KMS-11 (cell line): ENCODE data around the gene KCNA3.
"Not testable (repeated sequence)": the region's sequence is repeated elsewhere in the genome, so short reads cannot be mapped to it uniquely, and the experiment has no call there.

Experiments used
- H2AFZ ChIP-seq: fragments of 200-600 bp; sonication (generic); 2 replicates; pipeline ENCODE4 v1.6.1; 2016; ENCODE audit warnings: antibody characterized with exemption, mixed run types, low read depth
- H3K27ac ChIP-seq: fragments of 200-600 bp; sonication (generic); 2 replicates; pipeline ENCODE4 v1.6.1; 2016; ENCODE audit warnings: mild to moderate bottlenecking, mixed run types
- H3K27me3 ChIP-seq: fragments of 200-600 bp; sonication (generic); 2 replicates; pipeline ENCODE4 v1.6.1; 2017; ENCODE audit warnings: mild to moderate bottlenecking, low read depth, mixed run types, moderate library complexity; ENCODE audit not compliant: insufficient read depth
- H3K36me3 ChIP-seq: fragments of 200-600 bp; sonication (generic); 2 replicates; pipeline ENCODE4 v1.6.1; 2017; ENCODE audit warnings: mild to moderate bottlenecking, mixed run types; ENCODE audit not compliant: insufficient read depth
- H3K4me1 ChIP-seq: fragments of 200-600 bp; sonication (generic); 2 replicates; pipeline ENCODE4 v1.6.1; 2016; ENCODE audit warnings: mild to moderate bottlenecking, low read depth, mixed run types; ENCODE audit not compliant: poor library complexity, severe bottlenecking
- H3K4me2 ChIP-seq: fragments of 200-600 bp; sonication (generic); 2 replicates; pipeline ENCODE4 v1.7.0; 2016; ENCODE audit warnings: mild to moderate bottlenecking, mixed run types
- H3K4me3 ChIP-seq: fragments of 200-600 bp; sonication (generic); IDR thresholded peaks from 2 replicates; pipeline ENCODE4 v1.6.1; 2017; ENCODE audit warnings: low read depth, low read length, mixed read lengths; ENCODE audit not compliant: insufficient read depth
- H3K79me2 ChIP-seq: fragments of 200-600 bp; sonication (generic); 2 replicates; pipeline ENCODE4 v1.6.1; 2016; ENCODE audit warnings: low read depth, mixed run types; ENCODE audit not compliant: insufficient read depth
- H3K9ac ChIP-seq: fragments of 200-600 bp; sonication (generic); 2 replicates; pipeline ENCODE4 v1.6.1; 2016; ENCODE audit warnings: mild to moderate bottlenecking, mixed run types
- H4K20me1 ChIP-seq: fragments of 200-600 bp; sonication (generic); 2 replicates; pipeline ENCODE4 v1.6.1; 2016; ENCODE audit warnings: mild to moderate bottlenecking, mixed run types; ENCODE audit not compliant: insufficient read depth
- TF ChIP-seq, protein P1 (sequence below): fragments of 200-600 bp; sonication (generic); conservative IDR thresholded peaks from 2 replicates; pipeline ENCODE4 v1.6.1; 2017; ENCODE audit warnings: low read depth, mild to moderate bottlenecking, antibody characterized with exemption, low read length, moderate library complexity, mixed read lengths

Gene KCNA3

DNA sequence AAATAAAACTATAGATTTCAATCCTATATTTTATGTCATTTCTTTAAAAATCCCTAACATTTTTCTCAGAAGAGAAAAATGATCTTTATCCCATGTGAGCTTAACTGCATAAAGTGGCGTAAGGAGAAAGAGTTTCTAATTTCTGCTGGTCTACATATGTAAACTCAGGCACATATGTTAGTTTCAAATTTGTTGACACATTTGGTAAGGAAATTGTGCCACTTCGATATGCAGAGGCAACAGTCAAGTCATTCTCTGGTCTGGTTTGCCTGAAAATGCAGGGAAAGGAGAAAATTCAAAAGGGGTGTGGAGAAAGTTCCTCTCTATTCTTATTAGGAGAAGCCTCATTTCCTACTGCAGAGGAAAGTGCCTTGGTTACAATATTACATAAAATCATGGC is 11.5 kb downstream of the KCNA3 start:
- H3K4me2 ChIP-seq: no peak overlapping the region
- H3K4me1 ChIP-seq: no peaks in the 10 kb centered on the region
- no peaks in the 10 kb centered on the region for H3K79me2 ChIP-seq
- no peak overlapping the region for H3K27ac ChIP-seq
- H4K20me1 ChIP-seq: no peaks in the 10 kb centered on the region
- H3K27me3 ChIP-seq: no peaks in the 10 kb centered on the region
- H3K4me3 ChIP-seq: no peak overlapping the region
- TF ChIP-seq, protein P1, sequence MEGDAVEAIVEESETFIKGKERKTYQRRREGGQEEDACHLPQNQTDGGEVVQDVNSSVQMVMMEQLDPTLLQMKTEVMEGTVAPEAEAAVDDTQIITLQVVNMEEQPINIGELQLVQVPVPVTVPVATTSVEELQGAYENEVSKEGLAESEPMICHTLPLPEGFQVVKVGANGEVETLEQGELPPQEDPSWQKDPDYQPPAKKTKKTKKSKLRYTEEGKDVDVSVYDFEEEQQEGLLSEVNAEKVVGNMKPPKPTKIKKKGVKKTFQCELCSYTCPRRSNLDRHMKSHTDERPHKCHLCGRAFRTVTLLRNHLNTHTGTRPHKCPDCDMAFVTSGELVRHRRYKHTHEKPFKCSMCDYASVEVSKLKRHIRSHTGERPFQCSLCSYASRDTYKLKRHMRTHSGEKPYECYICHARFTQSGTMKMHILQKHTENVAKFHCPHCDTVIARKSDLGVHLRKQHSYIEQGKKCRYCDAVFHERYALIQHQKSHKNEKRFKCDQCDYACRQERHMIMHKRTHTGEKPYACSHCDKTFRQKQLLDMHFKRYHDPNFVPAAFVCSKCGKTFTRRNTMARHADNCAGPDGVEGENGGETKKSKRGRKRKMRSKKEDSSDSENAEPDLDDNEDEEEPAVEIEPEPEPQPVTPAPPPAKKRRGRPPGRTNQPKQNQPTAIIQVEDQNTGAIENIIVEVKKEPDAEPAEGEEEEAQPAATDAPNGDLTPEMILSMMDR: no peak
- no peaks in the 10 kb centered on the region for H3K36me3 ChIP-seq
- no peak overlapping the region for H3K9ac ChIP-seq
- no peak overlapping the region for H2AFZ ChIP-seq

DNA sequence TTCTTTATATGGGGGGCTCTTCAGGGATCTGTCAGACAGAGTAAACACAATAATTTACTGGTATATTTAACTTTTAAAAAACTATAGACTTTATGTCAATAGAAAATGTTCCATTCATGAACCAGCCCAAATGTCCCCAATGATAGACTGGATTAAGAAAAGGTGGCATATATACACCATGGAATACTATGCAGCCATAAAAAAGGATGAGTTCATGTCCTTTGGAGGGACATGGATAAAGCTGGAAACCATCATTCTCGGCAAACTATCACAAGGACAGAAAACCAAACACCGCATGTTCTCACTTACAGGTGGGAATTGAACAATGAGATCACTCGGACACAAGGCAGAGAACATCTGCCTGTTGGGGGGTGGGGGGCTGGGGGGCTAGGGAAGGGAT is 15.2 kb downstream of the KCNA3 start:
- not testable (repeated sequence) for H3K27me3 ChIP-seq, H3K4me1 ChIP-seq, H3K36me3 ChIP-seq, H3K27ac ChIP-seq, H3K4me2 ChIP-seq, H2AFZ ChIP-seq, H3K79me2 ChIP-seq, H3K9ac ChIP-seq, H4K20me1 ChIP-seq, H3K4me3 ChIP-seq

DNA sequence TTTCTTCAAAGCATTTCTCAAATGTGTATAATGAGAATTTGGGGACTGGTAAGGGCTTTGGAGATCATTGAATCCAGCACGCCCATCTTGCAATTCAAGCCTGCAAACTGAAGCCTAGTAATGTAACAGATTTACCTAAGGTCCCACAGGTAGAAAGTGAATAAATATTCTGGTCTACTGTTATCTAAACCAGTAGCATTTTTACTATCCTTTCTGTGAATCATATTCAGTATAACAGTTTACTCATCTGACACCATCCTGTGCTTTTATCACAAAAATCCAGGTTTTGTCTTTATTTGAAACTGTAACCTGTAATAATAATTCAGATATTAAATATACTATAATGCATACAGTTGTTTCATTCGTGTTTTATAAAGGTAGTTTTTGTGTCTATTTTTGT is 17.4 kb downstream of the KCNA3 start:
- Histone ChIP-seq H3K27ac (no peak overlapping the region), H3K36me3 (no peaks in the 10 kb centered on the region), H3K4me3 (no peak overlapping the region), H3K4me1 (no peaks in the 10 kb centered on the region), H4K20me1 (no peaks in the 10 kb centered on the region), H3K4me2 (no peak overlapping the region), H3K9ac (no peak overlapping the region), H3K27me3 (no peaks in the 10 kb centered on the region), H2AFZ (no peak overlapping the region), H3K79me2 (no peaks in the 10 kb centered on the region)
- TF ChIP-seq, protein P1: no peak

DNA sequence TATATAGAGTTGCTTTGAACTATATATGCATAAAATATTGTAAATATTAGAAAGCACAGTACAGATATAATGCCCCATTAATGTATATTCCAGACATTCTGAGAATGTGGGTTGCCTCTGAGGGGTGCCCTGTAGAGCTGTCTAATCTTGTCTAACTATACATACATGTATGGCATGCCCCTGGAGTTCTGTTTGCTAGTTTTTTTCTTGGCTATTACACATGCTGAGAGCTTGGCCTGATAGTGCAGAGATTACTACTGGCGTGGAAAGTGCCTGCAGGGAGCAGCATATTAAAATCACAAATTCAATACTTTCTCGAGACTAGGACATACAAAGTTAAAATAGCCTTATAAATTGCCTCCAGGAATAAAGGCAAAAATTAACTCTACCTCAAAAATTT is 24.1 kb downstream of the KCNA3 start:
- Histone ChIP-seq H2AFZ (no peak overlapping the region), H4K20me1 (no peaks in the 10 kb centered on the region), H3K9ac (no peak overlapping the region), H3K4me1 (peaks cover 43% of the 10 kb centered on the region), H3K4me3 (no peak overlapping the region), H3K36me3 (no peaks in the 10 kb centered on the region), H3K27ac (no peak overlapping the region), H3K27me3 (no peaks in the 10 kb centered on the region), H3K79me2 (no peaks in the 10 kb centered on the region), H3K4me2 (no peak overlapping the region)
- TF ChIP-seq, protein P1: no peak

DNA sequence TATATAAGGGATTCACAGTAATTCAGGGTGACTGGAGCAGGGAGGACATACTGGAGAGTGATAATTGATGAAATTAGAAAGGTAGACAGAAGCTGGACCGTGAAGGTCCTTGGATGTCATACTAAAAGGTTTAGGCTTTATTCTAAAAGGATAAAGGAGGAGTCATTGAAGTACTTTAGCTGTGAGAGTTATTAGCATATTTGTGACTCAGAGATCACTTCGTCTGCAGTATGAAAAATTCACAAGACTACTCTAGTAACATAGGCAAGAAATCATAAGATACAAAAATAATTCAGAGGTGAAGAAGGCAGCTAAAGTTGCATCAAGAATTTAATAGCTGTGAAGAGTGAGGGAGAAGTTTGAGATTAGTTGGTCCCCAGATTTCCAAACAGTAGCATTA is 26.3 kb downstream of the KCNA3 start:
- Histone ChIP-seq H4K20me1 (no peaks in the 10 kb centered on the region), H3K27me3 (no peaks in the 10 kb centered on the region), H2AFZ (no peak overlapping the region), H3K4me2 (peak overlapping the region; percentile 73), H3K4me3 (no peak overlapping the region), H3K79me2 (no peaks in the 10 kb centered on the region), H3K36me3 (no peaks in the 10 kb centered on the region), H3K4me1 (peaks cover 62% of the 10 kb centered on the region), H3K9ac (no peak overlapping the region), H3K27ac (peak overlapping the region; percentile 56; the same call in 1 of the 2 replicates)
- TF ChIP-seq, protein P1: no peak
